HEK293 (cell line): ENCODE data around the gene SLC41A1.

Source experiments
- HOXA7 ChIP-seq: sonication (generic); formaldehyde crosslinking; IDR thresholded peaks from 2 replicates; pipeline ENCODE4 v1.8.1; 2022; ENCODE audit warnings: missing genetic modification reagents, borderline replicate concordance
- MYNN ChIP-seq: fragments of 450-650 bp; formaldehyde crosslinking; IDR thresholded peaks from 2 replicates; pipeline ENCODE4 v1.5.1; 2016; ENCODE audit warnings: missing biosample characterization, missing genetic modification characterization, borderline replicate concordance
- PATZ1 ChIP-seq: fragments of 450-650 bp; formaldehyde crosslinking; IDR thresholded peaks from 2 replicates; pipeline ENCODE4 v1.5.1; 2016; ENCODE audit warnings: missing biosample characterization, missing genetic modification characterization
- YY1 ChIP-seq: fragments of 450-650 bp; formaldehyde crosslinking; IDR thresholded peaks from 2 replicates; pipeline ENCODE4 v1.5.1; 2018; ENCODE audit warnings: missing biosample characterization, missing genetic modification characterization
- ZBTB1 ChIP-seq: fragments of 450-650 bp; formaldehyde crosslinking; IDR thresholded peaks from 2 replicates; pipeline ENCODE4 v1.5.1; 2016; ENCODE audit warnings: missing biosample characterization, missing genetic modification characterization
- ZBTB26 ChIP-seq: fragments of 450-650 bp; formaldehyde crosslinking; optimal IDR thresholded peaks from 2 replicates; pipeline ENCODE3; 2016; ENCODE audit warnings: missing biosample characterization, mild to moderate bottlenecking, missing genetic modification characterization
- ZNF133 ChIP-seq: fragments of 450-650 bp; formaldehyde crosslinking; IDR thresholded peaks from 2 replicates; pipeline ENCODE4 v1.5.1; 2016; ENCODE audit warnings: missing biosample characterization, missing genetic modification characterization
- ZNF350 ChIP-seq: fragments of 450-650 bp; formaldehyde crosslinking; IDR thresholded peaks from 2 replicates; pipeline ENCODE4 v1.5.0; 2017; ENCODE audit warnings: missing biosample characterization, mild to moderate bottlenecking, missing genetic modification characterization
- ZNF398 ChIP-seq: fragments of 450-650 bp; formaldehyde crosslinking; IDR thresholded peaks from 2 replicates; pipeline ENCODE4 v1.5.1; 2017; ENCODE audit warnings: missing biosample characterization, missing genetic modification characterization
- ZNF501 ChIP-seq: fragments of 450-650 bp; formaldehyde crosslinking; IDR thresholded peaks from 2 replicates; pipeline ENCODE4 v1.5.1; 2016; ENCODE audit warnings: missing biosample characterization, missing genetic modification characterization
- ZNF768 ChIP-seq: fragments of 450-650 bp; formaldehyde crosslinking; IDR thresholded peaks from 2 replicates; pipeline ENCODE4 v1.5.1; 2018; ENCODE audit warnings: missing biosample characterization, mild to moderate bottlenecking, missing genetic modification characterization
- TF ChIP-seq, protein P1 (sequence below): fragments of 450-650 bp; formaldehyde crosslinking; IDR thresholded peaks from 2 replicates; pipeline ENCODE4 v1.5.1; 2016; ENCODE audit warnings: missing biosample characterization, missing genetic modification characterization
- TF ChIP-seq, protein P2 (sequence below): fragments of 450-650 bp; formaldehyde crosslinking; IDR thresholded peaks from 2 replicates; pipeline ENCODE4 v1.5.1; 2016; ENCODE audit warnings: missing biosample characterization, missing genetic modification characterization
- TF ChIP-seq, protein P3 (sequence below): fragments of 450-650 bp; formaldehyde crosslinking; IDR thresholded peaks from 2 replicates; pipeline ENCODE4 v1.5.1; 2016; ENCODE audit warnings: missing biosample characterization, missing genetic modification characterization

- TF ChIP-seq ZNF501 (tag by site-specific recombination), result no peak
- TF ChIP-seq, protein P1, sequence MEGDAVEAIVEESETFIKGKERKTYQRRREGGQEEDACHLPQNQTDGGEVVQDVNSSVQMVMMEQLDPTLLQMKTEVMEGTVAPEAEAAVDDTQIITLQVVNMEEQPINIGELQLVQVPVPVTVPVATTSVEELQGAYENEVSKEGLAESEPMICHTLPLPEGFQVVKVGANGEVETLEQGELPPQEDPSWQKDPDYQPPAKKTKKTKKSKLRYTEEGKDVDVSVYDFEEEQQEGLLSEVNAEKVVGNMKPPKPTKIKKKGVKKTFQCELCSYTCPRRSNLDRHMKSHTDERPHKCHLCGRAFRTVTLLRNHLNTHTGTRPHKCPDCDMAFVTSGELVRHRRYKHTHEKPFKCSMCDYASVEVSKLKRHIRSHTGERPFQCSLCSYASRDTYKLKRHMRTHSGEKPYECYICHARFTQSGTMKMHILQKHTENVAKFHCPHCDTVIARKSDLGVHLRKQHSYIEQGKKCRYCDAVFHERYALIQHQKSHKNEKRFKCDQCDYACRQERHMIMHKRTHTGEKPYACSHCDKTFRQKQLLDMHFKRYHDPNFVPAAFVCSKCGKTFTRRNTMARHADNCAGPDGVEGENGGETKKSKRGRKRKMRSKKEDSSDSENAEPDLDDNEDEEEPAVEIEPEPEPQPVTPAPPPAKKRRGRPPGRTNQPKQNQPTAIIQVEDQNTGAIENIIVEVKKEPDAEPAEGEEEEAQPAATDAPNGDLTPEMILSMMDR (tag by site-specific recombination), result no peak
- TF ChIP-seq ZBTB1 (tag by site-specific recombination), result no peak
- TF ChIP-seq PATZ1, result no peak
- TF ChIP-seq ZBTB26, result no peak
- TF ChIP-seq YY1 (tag by site-specific recombination), result no peak
- TF ChIP-seq ZNF133 (tag by site-specific recombination), result no peak
- no peak for TF ChIP-seq MYNN (tag by site-specific recombination)
- TF ChIP-seq, protein P2, sequence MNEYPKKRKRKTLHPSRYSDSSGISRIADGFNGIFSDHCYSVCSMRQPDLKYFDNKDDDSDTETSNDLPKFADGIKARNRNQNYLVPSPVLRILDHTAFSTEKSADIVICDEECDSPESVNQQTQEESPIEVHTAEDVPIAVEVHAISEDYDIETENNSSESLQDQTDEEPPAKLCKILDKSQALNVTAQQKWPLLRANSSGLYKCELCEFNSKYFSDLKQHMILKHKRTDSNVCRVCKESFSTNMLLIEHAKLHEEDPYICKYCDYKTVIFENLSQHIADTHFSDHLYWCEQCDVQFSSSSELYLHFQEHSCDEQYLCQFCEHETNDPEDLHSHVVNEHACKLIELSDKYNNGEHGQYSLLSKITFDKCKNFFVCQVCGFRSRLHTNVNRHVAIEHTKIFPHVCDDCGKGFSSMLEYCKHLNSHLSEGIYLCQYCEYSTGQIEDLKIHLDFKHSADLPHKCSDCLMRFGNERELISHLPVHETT (tag by site-specific recombination), result no peak
- no peak for TF ChIP-seq ZNF398 (tag by site-specific recombination)
- TF ChIP-seq, protein P3, sequence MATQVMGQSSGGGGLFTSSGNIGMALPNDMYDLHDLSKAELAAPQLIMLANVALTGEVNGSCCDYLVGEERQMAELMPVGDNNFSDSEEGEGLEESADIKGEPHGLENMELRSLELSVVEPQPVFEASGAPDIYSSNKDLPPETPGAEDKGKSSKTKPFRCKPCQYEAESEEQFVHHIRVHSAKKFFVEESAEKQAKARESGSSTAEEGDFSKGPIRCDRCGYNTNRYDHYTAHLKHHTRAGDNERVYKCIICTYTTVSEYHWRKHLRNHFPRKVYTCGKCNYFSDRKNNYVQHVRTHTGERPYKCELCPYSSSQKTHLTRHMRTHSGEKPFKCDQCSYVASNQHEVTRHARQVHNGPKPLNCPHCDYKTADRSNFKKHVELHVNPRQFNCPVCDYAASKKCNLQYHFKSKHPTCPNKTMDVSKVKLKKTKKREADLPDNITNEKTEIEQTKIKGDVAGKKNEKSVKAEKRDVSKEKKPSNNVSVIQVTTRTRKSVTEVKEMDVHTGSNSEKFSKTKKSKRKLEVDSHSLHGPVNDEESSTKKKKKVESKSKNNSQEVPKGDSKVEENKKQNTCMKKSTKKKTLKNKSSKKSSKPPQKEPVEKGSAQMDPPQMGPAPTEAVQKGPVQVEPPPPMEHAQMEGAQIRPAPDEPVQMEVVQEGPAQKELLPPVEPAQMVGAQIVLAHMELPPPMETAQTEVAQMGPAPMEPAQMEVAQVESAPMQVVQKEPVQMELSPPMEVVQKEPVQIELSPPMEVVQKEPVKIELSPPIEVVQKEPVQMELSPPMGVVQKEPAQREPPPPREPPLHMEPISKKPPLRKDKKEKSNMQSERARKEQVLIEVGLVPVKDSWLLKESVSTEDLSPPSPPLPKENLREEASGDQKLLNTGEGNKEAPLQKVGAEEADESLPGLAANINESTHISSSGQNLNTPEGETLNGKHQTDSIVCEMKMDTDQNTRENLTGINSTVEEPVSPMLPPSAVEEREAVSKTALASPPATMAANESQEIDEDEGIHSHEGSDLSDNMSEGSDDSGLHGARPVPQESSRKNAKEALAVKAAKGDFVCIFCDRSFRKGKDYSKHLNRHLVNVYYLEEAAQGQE (tag by site-specific recombination), result no peak
- no peak for TF ChIP-seq ZNF768 (tag by site-specific recombination)
- TF ChIP-seq ZNF350 (tag by site-specific recombination), result no peak
- no peak for TF ChIP-seq HOXA7 (CRISPR knock-in tag)
Measured at GRCh38 chr1:205856433-205856832, 43.4 kb upstream of the SLC41A1 start.
